ENCODE measurements around the gene PPP1R9B.

DNA sequence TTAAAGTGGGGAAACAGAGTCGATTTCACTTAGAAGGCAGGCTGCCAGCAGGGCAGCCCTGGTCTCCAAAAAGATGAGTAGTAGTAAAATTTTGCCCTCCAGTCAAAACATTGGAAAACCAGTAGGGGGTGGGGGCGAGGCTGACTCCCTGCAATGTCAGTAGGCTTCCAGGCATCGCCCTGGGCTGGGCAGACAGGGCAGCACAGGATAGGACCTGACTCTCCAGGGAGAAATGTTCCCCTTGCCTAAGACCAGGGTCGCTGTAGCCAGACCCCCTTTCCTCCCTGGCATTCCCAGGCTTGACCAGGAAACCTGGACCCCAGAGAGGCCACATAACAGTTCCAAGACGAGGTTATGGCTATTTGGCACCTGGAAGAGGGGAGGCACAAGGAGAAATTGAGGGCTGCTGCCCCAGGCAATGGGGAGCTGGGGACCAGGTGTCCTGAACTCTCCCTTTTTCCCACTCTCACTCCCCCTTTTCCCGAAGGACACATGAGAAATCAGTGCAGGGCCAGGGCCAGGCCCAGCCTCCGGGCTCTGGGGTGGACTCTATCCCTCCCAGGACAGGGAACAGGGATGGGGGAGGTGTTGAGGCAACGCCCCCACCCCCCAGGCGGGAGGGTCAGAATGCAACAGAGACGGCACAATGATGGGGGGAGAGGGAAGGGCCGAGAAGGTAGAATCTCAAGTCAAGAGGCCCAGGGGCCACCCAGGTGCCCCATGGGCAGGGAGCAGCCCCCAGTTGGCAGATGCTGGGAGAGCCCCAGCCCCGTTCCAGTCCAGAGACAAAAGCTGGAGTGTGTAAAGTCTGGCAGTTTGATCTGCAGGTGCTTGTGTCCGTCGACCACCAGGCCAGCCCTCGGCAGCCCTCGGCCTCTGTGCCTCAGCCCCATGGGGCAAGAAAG is 16.0 kb downstream of the PPP1R9B start:
- TF ChIP-seq, protein P1, sequence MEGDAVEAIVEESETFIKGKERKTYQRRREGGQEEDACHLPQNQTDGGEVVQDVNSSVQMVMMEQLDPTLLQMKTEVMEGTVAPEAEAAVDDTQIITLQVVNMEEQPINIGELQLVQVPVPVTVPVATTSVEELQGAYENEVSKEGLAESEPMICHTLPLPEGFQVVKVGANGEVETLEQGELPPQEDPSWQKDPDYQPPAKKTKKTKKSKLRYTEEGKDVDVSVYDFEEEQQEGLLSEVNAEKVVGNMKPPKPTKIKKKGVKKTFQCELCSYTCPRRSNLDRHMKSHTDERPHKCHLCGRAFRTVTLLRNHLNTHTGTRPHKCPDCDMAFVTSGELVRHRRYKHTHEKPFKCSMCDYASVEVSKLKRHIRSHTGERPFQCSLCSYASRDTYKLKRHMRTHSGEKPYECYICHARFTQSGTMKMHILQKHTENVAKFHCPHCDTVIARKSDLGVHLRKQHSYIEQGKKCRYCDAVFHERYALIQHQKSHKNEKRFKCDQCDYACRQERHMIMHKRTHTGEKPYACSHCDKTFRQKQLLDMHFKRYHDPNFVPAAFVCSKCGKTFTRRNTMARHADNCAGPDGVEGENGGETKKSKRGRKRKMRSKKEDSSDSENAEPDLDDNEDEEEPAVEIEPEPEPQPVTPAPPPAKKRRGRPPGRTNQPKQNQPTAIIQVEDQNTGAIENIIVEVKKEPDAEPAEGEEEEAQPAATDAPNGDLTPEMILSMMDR (IDR thresholded peaks at IDR 0.05; ENCODE audit: low read depth, low read length, missing input control): no peak
- TF ChIP-seq, protein P2, sequence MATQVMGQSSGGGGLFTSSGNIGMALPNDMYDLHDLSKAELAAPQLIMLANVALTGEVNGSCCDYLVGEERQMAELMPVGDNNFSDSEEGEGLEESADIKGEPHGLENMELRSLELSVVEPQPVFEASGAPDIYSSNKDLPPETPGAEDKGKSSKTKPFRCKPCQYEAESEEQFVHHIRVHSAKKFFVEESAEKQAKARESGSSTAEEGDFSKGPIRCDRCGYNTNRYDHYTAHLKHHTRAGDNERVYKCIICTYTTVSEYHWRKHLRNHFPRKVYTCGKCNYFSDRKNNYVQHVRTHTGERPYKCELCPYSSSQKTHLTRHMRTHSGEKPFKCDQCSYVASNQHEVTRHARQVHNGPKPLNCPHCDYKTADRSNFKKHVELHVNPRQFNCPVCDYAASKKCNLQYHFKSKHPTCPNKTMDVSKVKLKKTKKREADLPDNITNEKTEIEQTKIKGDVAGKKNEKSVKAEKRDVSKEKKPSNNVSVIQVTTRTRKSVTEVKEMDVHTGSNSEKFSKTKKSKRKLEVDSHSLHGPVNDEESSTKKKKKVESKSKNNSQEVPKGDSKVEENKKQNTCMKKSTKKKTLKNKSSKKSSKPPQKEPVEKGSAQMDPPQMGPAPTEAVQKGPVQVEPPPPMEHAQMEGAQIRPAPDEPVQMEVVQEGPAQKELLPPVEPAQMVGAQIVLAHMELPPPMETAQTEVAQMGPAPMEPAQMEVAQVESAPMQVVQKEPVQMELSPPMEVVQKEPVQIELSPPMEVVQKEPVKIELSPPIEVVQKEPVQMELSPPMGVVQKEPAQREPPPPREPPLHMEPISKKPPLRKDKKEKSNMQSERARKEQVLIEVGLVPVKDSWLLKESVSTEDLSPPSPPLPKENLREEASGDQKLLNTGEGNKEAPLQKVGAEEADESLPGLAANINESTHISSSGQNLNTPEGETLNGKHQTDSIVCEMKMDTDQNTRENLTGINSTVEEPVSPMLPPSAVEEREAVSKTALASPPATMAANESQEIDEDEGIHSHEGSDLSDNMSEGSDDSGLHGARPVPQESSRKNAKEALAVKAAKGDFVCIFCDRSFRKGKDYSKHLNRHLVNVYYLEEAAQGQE (IDR thresholded peaks at IDR 0.05): no peak
- TF ChIP-seq, protein P3, sequence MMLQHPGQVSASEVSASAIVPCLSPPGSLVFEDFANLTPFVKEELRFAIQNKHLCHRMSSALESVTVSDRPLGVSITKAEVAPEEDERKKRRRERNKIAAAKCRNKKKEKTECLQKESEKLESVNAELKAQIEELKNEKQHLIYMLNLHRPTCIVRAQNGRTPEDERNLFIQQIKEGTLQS (IDR thresholded peaks at IDR 0.05): no peak
- TF ChIP-seq GABPA (IDR thresholded peaks at IDR 0.05 in 1 of 2, conservative IDR thresholded peaks at IDR 0.05 in 1 of 2) (no peak), TAF1 (conservative IDR thresholded peaks at IDR 0.05) (no peak), SP1 (IDR thresholded peaks at IDR 0.05) (no peak)
- TF ChIP-seq, protein P4, sequence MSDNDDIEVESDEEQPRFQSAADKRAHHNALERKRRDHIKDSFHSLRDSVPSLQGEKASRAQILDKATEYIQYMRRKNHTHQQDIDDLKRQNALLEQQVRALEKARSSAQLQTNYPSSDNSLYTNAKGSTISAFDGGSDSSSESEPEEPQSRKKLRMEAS (IDR thresholded peaks at IDR 0.05): no peak

Data from liver (tissue), 3 donors.